IPS-11a (cell line): ENCODE results near the gene SETBP1.

Experiments used
- H3K4me3 ChIP-seq: one replicate; pipeline ENCODE4 v1.5.1; 2013; ENCODE audit warnings: low read depth, low read length, control low read depth

SETBP1 gene

DNA sequence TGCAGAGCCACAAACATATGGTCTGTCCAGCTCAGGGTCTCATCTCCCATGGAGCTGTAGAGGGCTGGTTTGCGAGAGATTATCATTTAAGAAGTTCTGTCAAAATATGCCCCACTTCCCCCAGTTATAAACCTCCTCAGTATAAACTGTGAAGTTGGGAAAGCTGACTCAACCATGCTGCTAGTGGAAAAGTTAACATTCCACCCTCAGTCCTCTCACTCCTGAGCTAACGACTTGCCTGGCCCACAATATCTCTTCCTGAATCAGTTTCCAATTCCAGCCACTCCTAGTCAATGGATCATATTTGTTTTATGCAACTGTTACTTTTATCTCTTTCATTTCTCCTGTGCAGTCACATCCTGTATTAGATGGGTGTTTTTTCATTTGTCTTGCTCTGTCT lies 326.2 kb downstream of the SETBP1 start:
- no peak overlapping the region for H3K4me3 ChIP-seq

DNA sequence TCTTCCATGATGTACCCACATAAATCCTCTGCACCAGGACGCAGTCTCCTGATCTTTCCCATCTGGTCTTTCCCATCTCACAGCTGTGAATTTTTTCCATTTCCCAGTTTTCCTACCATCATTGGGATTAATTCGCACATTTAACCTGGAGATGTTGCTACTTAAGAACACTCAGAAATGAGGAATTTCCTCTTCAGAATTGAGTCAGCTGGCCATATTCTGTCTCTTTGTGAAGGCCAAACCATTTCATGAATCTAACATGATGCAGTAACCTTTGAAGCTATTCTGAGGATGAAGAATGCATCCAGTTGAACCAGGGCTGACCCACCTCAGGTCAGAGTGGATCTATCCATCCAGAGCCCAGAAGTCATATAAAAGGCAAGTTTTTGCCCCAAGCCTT lies 326.8 kb downstream of the SETBP1 start:
- no peak overlapping the region for H3K4me3 ChIP-seq

DNA sequence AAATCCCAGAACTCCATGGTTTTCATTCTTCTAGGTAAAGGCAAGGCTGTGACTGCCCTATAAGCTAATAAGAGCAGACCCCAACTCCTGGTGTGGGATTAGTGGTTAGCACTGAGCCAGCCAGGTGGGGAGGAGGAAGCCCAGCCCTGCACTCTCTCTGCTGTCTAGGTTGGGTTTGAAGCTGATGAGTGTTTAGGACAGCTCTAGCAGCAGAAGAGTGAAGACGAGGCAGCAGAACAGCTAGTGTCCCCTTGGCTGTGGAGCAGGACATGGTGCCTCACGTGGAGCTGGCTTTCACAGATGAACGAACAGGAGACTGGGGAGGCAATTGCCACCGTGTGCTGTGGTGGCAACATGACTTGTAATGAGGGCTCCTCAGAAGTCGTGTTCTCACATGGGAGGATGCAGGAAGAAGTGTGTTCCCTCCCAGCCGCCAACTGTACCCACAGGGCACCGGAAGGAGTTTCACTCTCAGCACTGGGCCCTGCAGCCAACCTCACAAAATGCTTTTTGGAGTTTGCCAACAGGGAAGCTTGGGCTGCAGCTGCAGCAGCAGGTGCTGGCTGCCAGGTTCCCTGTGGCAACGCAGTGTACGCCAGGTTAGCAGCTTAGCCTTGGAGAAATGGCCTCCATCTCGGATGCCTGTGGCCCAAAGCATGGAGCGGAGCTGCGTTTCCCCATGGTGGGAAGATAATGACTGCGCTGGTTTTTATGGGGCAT lies 328.2 kb downstream of the SETBP1 start:
- no peak overlapping the region for H3K4me3 ChIP-seq

DNA sequence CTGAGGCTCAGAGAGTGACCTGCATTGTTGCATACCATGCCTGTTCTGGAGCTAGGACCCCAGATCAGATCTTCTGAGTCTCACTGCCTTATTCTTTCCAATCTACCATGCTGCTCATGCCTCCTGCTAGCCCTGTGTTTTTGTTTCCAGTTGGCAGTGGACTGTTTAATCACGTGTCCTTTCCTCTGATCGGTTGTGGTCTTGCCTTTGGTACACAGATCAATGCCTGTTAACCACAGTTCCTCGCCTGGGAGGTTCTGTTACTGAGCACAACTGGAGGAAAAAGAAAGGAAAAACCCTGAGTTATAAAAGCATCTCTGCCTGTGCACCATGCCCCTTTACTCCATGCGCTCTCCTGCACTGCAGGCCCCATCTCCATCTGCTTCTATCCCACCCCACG lies 329.1 kb downstream of the SETBP1 start:
- no peak overlapping the region for H3K4me3 ChIP-seq

DNA sequence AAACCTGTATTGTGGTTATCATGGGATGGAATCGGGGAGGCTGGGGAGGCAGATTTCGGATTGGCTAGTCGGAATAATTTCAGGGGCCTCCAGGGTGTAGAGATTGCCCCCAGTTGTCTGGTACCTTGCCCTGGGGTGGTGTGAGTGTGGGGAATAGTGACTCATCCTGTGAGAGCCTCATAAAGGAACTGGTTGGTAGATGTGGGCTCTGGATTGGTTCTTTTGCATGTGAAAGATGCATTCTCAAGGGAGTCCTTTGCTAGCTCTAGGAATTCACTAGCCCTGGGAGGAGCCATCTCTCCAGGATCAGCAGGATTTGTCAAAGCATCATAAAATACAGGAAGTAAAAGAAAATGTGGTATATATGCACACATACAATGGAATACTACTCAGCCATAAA lies 331.6 kb downstream of the SETBP1 start:
- H3K4me3 ChIP-seq = no peak overlapping the region

DNA sequence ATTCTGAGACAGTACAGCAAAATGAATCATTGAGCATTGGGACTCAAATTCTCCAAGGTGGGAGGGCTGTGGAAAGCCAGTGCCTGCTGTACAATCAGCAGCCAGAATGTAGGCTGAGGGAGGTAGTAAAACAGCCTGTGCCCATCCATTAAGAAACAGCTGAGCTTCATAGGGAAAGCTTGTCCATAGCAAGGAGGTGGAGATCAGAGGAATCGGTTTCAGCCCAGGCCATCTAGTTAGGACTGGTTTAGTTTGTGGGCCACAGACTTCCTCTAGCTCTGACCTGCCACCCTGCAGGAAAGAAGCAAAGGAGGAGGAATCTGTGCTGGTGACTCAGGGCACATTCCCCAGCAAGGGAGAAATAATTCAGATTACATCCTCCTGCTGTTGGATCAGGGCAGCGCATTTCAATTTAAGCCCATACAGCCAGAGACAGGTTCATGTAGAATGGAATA lies 333.4 kb downstream of the SETBP1 start:
- H3K4me3 ChIP-seq = no peak overlapping the region

DNA sequence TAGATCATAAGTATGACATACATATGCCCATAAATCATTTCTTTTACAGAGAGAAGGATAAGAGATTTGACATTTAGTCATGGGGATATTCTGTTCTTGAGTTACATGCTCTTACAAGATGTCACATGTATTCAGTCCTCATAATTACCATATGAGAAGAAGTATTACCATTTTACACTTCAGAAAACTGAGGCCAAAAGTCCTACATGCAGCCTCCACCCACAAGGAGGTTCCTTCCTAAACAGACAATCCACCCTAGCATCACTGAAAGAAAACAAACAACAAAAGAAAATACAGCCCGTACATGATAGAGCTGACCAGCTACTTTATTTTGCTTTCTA lies 335.1 kb downstream of the SETBP1 start:
- no peak overlapping the region for H3K4me3 ChIP-seq

DNA sequence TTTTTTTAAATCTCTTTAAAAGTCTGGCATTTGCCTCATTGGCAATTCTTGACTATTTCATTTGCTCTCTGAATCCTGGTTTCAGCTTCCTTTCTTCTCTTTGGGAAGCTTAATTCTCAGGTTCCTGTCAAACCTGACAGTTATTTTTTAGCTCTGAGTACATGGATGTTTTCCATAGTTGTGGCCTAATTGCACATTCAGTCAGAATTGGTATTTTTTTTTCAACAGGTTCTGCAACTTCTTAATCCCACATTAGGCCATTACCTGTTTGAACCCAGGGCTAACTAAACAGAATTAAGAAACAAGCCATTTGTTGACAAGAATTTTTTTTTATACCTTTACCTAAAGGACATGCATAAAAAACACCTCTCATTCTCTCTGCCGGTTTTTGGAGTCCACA lies 338.8 kb downstream of the SETBP1 start:
- no peak overlapping the region for H3K4me3 ChIP-seq

DNA sequence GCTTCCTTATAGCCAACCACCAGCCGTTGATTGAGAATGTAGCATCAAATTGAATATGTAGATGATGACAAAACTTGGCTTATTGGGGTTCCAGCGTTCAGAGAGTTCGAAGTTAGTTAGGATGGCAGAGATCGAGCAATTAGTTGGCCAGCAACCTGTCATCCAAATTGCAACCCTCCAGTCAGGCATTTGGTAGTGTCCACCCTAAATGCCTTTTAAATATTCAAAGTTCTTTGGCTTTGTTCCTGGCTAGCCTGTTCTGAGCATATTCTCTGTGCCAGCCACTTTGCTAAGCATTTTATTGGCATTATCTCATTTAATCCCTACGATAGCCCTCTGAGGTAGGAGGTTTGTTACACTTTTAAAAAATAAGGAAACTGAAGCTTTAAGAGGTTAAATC lies 342.8 kb downstream of the SETBP1 start:
- H3K4me3 ChIP-seq = no peak overlapping the region

DNA sequence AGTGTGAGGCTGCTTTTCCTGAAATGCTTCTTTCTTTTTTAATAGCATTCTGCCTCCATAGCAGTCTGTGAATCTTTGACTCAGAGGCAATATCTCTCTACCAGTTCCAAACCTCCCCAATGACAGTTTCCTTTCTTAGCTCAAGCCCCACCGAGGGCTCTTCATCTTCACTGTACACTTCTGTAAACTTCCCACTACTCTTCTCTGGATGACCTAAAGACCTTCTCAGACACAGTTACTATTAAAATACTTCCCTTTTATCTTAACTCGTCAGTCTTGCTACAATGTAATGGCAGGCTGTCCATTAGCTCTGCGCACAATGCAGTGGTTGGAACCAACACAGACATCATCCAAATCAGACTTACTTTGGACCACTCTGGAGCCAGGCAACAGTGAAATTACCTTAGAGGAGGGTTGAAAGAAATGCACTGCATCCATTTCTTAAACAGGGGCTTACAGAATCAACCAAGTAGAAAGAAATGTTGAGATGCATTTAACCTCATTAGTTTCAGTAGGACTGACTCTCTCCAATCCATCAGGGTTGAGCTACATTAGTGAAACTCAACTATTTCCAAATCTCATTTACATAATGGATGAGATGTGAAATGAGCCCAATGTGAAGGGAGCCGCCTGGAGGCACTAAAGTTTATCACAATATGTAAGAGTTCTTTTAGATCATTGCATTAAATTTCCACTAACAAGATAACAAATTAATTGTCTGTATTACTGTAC lies 343.8 kb downstream of the SETBP1 start:
- no peak overlapping the region for H3K4me3 ChIP-seq

DNA sequence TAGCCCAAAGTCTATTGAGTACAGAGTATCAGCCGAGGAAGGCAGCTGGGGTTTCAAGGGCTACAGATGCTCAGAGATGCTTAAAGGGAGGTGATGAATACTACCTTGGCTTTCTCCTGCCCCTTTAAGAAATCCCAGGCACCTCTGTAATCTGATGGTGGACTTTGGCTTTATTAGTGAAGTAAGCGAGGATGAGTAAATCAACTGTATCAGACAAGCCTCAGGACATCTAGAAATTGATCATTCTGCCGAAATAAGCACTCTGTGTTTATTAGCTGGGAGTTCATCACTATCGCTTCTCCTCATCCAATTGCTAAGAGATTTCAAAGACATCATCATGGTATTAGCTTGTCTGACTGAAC lies 344.4 kb downstream of the SETBP1 start:
- H3K4me3 ChIP-seq = no peak overlapping the region

DNA sequence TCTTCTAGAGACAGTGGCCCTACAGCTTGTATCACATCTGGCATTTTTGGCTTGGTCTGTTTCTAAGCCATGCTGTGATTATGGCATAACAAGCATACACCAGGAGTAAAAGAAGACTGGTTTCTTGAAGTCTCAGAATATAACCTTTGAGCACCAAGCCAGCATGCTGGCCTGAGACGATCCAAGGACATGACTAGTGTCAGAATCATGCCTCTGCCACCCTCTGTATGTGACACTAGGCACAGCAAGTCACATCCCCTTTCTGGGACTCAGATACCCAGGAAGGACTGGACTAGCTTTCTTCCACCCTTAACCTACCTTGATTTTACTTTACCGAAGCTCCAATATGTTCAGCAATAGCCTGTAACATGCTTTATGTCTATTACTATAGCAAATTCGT lies 345.5 kb downstream of the SETBP1 start:
- no peak overlapping the region for H3K4me3 ChIP-seq

DNA sequence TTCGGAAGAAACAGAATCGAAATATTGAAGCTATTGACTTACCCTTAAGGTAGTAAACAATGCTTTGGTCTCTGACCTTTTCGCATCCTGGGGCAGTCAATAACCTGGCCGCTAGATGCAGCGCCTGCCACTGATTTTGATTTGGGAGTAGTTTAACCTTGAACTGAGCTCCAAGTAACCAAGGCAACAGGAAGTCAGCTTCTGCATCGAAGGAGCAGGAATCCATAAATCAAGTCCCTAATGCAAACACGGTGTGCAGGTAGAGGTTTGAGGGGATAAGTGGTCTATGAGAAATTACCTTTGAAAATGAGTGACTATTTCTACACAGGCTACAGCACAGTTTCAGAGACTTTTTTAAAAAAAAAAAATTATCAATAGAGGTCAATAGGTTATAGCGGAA lies 353.5 kb downstream of the SETBP1 start:
- H3K4me3 ChIP-seq = no peak overlapping the region

DNA sequence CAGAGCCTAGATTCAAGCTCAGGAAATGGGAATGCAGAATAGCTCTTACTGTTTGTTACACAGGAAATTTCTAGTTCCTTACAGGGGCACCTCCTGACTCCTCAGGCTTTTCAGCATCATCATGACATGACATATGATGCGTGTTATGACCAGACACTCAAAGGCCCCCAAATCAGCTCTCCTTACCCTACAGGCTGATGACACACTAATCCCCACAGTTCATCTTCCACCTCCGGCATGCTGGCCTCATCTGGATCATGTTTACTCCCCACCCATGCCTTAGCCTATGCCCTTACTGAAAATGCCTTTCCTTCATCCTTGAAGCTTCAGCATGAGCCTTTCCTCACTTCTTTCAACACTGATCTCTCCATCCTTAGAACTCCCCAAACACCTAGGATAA lies 356.9 kb downstream of the SETBP1 start:
- no peak overlapping the region for H3K4me3 ChIP-seq

DNA sequence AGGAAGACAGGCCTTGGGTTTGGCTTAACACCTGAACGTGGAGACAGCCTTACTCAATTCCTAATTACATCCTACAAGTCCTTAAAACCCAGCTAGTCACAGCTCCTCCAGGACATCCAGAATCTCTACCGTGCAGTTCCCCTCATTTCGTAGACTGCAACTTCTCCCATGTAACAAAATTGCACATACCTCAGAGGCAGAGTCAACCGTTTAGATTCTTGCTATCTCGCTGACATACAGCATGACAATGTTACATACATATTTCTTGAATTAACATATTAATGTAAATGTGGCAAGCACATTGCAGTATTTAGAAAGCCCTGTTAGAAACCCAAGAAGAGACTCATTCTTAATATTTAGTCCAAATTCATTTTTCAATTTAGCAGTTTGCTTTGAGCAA lies 358.7 kb downstream of the SETBP1 start:
- H3K4me3 ChIP-seq = no peak overlapping the region

DNA sequence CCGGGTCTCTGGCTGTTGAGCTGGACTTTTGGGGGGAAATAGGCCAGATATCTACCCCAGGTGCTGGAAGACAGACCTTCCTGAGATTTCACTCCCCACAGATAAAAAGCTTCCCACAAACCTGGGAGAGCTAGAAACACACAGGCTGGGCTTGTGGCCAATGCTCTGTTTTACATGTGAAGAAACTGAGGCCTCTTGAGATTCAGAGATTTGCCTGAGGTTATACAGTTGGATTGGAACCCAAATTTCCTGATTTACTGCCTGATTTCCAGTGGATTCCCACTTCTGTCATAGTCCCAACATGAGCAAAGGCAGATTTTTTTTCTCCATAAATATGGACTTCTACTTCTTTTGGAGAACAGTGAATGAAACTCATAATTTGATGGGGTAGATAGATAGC lies 360.2 kb downstream of the SETBP1 start:
- no peak overlapping the region for H3K4me3 ChIP-seq

DNA sequence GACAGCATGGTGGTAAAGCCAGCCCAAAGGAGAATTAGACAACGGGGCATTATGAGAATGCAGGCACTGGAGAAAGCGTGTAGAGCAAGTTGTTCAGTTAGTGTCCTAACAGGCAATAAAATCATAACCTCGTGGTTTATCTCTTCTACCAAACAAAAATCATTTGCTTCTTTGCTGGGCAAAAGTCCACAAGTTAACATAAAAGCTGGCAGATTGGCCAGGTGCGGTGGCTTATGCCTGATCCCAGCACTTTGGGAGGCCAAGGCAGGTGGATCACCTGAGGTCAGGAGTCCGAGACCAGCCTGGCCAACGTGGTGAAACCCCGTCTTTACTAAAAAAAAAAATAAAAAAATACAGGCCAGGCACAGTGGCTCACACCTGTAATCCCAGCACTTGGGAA lies 364.1 kb downstream of the SETBP1 start:
- no peak overlapping the region for H3K4me3 ChIP-seq

DNA sequence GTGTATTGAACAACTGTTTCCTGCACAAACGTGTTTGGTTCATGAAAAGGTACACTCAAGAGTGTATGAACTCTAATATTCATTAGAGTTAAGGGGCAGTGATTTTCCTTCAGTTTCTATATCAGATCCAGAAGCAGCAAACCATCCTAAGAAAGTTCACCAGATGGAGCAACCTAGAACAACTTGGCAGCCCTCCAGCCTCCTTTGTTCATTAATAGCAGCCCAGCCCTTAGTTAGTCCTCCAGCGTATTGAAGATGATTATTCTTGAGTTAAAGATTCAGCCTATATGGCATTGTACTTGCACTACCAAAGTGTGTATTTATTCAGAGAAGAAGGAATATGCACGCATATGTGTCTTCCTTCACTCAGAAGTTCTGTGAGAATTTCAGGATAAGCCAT lies 365.5 kb downstream of the SETBP1 start:
- no peak overlapping the region for H3K4me3 ChIP-seq

DNA sequence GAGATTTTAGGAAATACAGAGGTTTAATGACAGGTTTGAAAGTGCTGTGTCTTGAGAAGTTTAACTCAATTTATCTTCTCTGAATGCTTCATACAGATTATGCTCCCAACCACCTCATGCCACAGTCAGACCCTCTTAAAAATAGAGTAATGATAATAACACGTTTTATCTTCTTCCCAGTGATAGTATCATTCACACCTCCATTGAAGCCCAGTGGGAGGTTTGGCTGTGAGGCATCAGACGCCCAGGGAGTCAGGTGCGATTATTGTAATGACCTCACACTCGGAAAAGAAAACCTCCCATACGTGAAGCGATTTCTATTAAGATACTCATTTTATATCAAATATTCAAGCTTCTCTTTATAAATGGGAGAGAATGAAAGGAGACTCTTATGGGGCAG lies 366.3 kb downstream of the SETBP1 start:
- no peak overlapping the region for H3K4me3 ChIP-seq

DNA sequence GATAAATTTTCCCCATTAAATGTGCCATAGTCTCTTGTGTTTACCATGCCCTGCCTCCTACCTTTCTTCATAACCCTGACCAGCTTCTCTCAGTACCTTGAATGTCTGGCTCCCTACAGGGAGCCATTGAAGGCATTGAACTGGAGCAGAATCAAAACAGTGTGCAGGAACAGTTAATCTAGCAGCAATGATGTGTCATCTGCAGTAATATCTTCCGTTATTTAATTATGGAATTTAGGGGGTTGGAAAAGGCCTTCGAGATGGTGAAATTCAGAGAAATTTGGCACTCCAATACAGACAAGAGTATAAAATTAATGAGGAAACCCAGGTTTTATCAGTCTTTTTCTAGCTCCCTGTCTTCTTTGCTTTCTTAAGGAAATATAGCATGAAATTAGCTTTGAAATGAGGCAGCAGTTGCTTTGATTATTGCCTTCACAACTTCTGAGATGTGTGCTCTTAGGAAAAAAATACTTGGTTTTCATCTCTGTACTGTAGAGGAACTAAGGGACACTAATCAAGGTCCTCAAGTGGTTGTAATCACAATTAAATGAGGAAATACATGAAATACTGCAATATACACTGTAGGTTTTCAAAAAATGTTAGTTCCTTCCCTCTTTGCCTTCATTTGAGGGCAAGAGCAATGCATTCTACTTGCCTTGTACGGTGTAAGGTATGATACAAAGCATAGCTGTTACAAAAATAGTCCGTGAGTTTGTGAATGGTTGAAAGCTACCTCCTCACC lies 369.1 kb downstream of the SETBP1 start:
- no peak overlapping the region for H3K4me3 ChIP-seq

DNA sequence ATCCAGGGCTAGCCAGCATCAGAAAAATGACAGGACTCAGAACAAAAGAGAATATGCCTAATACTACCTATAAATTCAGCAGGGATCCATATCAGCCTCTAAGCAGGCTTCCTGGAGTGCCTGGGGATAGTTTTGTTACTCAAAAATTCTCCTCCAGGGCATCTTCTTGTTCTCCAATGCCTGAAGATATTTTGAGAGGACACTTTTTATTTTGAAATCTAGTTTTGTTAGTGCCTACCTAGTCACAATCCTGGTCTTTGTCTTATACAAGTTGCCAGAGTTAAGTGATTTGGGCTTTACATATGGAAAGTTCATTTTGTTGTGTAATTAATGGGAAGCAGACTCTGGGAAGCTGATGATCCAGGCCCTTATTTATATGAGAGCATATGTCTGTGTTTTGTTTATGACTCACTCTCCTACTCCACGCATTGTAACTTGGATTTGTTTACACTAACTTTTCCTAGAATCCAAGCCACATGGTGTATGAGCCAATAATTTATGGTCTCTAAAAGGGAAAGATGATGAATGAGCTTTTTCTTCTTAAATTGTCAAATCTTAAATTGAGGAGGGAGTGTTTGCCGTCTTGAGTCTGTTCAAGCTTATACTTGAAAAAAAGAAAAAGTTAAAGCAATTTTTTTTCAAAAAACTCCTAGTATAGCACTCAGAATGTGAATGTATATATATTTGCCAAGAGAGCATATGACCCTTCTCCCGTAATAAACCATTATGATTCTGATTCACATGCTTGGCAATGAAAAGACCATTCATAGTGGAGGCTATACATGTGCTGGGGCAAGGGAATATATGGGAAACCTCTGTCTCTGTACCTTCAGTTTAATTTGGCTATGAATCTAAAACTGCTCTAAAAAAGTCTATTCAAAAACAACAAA lies 370.3 kb downstream of the SETBP1 start:
- H3K4me3 ChIP-seq = no peak overlapping the region
